Endothelial cell of hepatic sinusoid (primary cell): ENCODE measurements around the gene SLC25A40.
"Not testable (repeated sequence)": the region's sequence is repeated elsewhere in the genome, so short reads cannot be mapped to it uniquely, and the experiment has no call there.

Source experiments
- in situ Hi-C: cut with HindIII; loops from 2 replicates; pipeline ENCODE4 v1.10.0; 2017; ENCODE audit warnings: low sequenced_read_pairs

SLC25A40 gene, protein sequence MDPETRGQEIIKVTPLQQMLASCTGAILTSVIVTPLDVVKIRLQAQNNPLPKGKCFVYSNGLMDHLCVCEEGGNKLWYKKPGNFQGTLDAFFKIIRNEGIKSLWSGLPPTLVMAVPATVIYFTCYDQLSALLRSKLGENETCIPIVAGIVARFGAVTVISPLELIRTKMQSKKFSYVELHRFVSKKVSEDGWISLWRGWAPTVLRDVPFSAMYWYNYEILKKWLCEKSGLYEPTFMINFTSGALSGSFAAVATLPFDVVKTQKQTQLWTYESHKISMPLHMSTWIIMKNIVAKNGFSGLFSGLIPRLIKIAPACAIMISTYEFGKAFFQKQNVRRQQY

DNA sequence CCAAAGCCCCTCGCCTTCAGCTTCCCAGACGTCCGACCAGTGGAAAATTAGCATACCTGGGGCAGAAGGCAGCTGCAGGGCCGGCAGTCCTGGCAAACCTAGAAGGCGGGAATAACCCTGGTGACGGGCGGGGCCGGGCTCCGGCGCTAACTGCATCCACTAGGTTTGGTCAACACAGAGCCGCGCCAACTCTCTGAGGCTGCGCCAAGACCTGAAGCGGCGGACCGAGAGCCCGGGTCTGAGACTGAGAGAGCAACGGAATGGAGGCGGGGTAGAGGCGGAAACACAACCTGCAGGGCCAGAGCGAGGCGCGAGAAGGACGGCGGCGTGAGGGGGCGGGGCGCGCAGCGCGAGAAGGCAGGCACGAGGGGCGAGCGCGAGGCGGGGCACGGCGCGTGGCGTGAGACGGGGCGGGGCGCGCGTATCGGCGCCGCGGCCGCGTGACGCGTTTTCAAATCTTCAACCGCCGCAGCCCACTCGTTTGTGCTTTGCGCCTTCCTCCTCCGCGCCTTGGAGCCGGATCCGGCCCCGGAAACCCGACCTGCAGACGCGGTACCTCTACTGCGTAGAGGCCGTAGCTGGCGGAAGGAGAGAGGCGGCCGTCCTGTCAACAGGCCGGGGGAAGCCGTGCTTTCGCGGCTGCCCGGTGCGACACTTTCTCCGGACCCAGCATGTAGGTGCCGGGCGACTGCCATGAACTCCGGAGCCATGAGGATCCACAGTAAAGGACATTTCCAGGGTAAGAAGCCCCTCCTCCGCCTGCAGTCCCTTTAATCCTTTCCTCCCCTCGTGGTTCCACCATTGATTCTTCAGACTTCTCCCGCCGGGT lies at the start of gene SLC25A40, which contains the start of gene DBF4:
TSS of gene SLC25A40 (minus strand) at position 321 of the 829 bp plus-strand sequence. CDS start 17,633 bp downstream, outside the sequence.
TSS of gene DBF4 (plus strand) at position 454 of the 829 bp plus-strand sequence. CDS start at position 694, 240 bp downstream.
- in situ Hi-C loops: no loop called here

DNA sequence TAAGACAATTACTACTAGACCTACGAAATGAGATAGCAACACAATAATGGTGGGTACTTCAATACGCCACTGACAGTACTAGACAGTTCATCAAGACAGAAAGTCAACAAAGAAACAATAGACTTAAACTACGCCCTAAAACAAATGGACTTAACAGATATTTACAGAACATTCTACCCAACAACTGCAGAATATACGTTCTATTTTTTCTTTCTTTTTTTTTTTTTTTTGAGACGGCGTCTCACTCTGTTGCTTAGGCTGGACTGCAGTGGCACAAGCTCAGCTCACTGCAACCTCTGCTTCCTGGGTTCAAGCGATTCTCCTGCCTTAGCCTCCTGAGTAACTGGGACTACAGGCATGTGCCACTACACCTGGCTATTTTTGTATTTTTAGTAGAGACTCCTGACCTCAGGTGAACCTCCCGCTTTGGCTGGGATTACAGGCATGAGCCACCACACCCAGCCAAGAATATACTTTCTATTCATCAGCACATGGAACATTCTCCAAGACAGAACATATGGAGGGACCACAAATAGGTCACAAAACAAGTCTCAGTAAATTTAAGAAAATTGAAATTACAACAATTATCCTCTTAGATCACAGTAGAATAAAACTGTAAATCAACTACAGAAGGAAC lies 46.7 kb upstream of the SLC25A40 start:
- in situ Hi-C loops: not testable (repeated sequence)

DNA sequence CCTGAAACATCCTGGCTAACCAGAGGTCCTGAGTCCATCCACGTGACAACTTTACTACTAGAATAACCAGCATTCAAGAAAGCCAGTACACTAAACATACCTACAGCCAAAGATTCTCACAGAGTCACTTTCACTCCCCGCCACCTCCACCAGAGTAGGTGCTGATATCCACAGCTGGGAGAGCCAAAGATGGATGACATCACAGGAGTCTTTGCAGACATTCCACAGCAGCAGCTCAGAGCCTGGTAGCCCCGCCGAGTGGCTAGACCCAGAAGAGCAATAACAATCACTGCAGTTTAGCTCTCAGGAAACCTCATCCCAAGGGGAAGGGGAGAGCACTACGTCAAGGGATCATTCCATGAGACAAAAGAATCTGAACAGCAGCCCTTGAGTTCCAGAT lies 44.4 kb upstream of the SLC25A40 start:
- in situ Hi-C loops: no loop called here

DNA sequence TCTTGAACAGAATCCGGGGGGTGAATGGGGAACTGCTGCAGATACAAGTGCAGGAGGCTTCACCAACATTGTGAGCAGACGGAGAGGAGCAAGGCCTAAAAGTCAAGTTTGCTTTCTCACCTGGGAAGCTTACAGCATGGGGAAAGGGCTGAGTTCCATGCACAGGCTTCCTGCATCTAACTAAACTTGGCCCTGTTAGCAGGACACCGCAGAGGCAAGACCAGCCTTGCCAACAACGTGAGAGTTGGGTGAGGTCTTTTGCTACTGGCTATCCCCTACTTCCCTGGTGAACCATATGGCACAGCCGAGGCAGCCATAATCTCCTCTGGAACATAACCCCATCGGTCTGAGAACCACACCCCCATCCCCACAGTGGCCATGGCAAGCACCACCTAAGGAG lies 43.7 kb upstream of the SLC25A40 start:
- in situ Hi-C loops: no loop called here

DNA sequence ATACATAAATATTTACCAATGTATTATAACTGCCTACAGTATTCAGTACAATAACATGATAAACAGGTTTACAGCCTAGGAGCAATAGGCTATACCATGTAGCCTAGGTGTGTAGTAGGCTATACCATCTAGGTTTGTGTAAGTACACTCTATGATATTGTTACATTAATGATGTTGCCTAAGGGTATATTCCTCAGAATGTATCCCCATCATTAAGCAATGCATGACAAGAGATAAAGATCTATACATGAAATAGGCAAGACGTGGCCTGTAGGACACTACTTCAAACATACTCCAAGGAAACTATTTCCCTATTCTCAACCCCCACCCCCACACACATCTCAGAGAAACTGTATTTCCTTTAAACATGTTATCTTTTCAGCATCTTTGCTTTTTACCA lies 42.6 kb upstream of the SLC25A40 start:
- in situ Hi-C loops: no loop called here

DNA sequence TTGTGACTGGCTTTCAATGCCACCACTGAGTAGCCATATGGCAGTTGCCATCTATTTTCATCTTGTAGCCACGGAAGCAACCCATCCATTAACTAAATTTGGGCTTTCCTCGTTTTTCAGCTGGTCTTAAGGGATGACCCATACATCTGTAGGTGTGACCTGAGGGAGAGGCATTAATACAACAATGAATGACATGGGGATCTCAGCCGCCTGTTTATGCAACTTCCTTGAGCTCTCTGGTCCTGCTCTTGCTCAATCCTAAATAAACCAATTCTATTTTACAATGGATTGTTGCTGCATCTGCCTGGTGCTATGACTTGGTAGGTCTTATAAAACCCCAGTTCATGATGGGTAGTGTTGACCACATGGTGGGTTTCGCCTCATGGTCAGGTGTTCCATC lies 36.0 kb upstream of the SLC25A40 start:
- in situ Hi-C loops: no loop called here

DNA sequence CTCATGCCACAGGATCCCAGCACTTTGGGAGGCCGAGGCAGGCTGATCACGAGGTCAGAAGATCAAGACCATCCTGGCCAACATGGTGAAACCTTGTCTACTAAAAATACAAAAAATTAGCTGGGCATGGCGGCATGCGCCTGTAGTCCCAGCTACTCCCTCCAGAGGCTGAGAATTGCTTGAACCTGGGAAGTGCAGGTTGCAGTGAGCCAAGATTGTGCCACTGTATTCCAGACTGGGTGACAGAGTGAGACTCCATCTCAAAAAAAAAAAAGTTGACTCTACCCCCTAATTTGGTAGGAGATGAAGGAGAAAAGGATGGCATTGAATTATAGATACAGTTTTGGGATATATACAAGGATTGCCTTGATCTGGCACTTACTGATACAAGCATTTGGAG lies 32.7 kb upstream of the SLC25A40 start:
- in situ Hi-C loops: not testable (repeated sequence)

DNA sequence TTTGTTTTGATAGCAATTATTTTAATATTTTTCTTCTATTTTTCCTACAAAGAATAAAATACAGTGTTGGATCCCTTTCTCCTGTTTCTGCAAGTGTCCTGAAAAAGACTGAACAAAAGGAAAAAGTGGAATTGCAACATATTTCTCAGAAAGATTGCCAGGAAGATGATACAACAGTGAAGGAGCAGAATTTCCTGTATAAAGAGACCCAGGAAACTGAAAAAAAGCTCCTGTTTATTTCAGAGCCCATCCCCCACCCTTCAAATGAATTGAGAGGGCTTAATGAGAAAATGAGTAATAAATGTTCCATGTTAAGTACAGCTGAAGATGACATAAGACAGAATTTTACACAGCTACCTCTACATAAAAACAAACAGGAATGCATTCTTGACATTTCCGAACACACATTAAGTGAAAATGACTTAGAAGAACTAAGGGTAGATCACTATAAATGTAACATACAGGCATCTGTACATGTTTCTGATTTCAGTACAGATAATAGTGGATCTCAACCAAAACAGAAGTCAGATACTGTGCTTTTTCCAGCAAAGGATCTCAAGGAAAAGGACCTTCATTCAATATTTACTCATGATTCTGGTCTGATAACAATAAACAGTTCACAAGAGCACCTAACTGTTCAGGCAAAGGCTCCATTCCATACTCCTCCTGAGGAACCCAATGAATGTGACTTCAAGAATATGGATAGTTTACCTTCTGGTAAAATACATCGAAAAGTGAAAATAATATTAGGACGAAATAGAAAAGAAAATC lies 31.2 kb upstream of the SLC25A40 start:
- in situ Hi-C loops: not testable (repeated sequence)

DNA sequence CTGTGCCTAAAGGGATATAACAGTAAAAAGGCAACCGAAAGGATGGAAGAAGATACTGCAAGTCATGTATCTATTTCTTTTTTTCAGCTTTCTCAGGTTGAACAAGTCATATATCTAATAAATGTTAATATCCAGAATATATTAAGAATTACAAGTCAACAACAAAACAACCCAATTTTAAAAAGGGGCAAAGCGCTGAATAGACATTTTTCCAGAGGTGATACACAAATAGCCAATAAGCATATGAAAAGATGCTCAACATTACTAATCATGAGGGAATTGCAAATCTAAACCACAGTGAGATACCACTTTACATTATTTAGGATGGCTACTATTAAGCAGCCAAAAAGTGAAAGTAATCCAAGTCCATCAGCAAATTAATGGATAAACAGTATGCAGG lies 23.1 kb upstream of the SLC25A40 start:
- in situ Hi-C loops: no loop called here

DNA sequence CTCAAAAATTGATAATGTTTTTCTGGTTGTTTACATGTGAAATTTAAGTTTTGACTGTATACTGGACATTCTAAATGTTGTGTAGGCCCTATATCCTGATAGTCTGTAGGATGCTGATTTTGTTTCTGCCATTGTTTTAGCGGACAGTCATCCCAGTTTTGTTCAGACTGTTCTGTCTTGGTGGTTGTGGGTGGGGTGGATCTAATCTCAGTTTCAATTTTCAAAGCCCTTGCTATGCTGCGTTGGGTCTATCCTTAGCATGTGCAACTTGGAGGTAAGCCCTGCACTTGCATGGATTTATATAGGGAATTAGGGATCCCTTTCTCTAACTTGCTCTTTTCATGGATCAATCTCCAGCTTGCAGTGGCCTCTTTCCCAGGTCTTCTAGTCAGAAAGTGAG lies 19.2 kb upstream of the SLC25A40 start:
- in situ Hi-C loops: no loop called here

DNA sequence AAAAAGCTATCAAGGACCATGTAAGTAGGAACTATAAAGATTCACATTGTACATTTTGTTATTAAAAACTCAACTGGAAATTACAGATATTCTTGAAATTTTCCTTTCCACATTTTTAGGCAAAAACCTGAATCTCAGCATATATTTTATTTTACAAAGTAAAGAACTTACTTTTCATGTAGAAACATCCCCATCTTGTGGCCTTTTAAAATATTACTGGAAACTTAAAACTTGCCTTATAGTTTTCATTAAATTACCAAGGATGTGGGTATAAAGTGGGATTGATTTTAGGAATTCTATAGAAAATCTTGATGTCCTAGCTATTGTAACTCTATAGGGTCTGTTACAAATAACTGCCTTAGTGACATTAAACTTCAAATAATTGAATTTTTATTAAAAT lies 10.7 kb upstream of the SLC25A40 start:
- in situ Hi-C loops: no loop called here

DNA sequence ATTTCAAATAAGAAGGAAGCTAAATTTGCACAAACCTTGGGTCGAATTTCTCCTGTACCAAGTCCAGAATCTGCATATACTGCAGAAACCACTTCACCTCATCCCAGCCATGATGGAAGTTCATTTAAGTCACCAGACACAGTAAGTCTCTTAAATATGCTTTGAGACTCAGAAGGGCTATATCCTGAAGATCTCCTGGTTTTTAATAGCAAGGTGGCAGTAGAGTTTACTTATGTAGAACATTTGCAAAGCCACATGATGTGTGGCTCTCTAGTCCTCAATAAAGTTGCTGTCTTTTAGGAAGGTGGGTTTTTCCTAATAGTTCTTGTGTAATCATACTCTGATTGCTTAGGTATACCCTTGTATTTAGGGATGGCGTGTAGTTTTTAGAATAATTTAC lies 8.9 kb upstream of the SLC25A40 start:
- in situ Hi-C loops: no loop called here

DNA sequence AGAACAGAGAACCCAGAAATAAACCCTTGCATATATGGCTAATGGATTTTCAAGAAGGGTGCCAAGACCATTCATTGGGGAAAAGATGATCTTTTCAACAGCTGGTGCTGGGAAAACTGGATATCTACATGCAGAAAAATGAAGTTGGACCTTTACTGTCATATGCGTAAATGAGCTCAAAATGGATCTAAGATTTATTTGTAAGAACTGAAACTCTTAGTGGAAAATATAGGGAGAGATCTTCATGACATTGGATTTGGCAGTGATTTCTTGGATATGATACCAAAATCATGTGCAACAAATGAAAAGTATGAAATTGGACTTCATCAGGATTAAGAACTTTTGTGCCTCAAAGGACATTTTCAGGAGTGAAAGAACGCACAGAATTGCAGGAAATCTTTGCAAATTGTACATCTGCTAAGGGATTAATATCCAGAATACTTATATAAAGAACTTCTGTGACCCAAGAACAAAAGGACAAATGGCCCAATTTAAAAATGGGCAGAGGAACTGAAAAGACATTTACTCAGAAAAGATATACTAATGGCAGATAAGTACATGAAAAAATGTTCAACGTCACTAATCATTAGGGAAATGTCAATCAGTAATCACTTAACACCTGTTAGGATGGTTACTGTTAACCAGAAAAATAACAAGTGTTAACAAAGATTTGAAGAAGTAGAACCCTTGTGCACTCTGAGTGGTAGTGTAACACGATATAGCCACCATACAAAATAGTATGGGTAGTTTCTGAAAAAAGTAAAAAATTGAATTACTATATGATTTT lies 6.2 kb upstream of the SLC25A40 start:
- in situ Hi-C loops: no loop called here

DNA sequence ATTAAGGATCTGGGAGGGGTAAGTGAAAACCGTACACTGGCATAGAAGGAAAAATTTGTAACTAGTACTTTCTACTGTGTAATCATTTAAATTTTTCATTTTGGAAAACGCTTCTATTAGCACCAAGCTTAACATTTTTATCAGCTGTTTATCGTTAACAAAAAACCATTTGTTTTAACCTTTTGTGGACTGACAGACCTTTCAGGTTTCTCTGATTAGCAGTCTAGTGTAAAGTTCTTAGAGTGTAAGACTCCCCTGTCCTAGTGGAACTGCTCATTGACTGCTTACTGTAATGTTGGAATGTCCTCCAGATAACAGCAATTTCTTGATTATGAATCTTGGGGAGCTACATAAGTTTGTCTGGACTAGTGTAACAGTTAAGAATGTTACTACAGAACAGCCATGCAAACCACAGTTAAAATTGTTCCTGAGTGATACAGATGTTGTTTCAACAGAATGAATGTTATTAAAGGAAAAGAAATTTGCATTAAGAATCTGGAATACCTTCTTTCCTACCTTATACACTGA lies 2.1 kb upstream of the SLC25A40 start:
- in situ Hi-C loops: no loop called here

DNA sequence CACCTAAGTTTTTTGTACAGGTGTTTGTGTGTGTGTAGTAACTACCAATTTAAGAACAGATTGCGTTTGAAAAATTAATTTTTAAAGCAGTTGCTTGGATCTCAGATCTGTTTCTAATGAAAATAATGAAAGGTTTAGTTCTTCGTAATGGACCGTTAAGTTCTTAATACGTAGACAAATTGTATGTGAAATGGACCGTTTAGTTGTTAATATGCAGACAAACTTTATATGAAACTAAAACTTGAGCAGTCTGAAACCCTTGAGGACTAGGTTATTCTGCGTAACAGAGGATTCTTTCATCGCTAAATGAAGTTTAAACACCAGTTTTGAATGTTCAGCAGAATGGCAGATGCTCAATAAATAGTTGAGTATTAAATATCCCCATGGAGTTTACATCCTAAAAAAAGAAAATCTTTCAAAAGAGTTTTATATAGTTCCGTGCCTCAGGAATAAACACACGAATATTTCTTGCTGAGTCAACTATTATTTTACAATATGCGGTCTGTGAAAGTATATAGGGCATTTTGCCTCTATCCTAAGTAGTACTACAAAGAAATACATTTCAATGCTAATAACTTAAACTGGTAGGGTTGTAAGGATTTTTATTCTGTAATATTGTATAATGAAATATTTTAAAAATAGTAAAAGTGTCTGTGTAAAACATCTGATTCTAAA lies 1.3 kb upstream of the SLC25A40 start:
- in situ Hi-C loops: no loop called here

DNA sequence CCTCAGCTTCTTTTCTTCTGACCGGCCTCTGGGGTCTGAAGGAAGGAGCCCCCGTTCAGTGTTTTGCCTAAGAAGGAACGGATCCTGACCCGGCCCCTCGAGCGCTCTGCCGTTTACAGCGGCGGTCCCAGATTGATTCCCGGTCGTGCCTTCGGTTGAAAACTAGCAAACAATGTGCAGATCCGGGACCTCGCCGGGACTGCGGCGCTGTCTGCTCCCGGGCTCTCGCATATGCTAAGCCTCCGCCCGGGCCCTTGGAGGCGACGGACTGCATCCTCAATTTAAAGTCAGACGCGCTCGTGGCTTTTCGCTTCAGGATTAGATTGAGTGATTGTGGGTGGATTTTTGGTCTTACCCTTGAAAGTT lies 692 bp upstream of the SLC25A40 start:
- in situ Hi-C loops: no loop called here

DNA sequence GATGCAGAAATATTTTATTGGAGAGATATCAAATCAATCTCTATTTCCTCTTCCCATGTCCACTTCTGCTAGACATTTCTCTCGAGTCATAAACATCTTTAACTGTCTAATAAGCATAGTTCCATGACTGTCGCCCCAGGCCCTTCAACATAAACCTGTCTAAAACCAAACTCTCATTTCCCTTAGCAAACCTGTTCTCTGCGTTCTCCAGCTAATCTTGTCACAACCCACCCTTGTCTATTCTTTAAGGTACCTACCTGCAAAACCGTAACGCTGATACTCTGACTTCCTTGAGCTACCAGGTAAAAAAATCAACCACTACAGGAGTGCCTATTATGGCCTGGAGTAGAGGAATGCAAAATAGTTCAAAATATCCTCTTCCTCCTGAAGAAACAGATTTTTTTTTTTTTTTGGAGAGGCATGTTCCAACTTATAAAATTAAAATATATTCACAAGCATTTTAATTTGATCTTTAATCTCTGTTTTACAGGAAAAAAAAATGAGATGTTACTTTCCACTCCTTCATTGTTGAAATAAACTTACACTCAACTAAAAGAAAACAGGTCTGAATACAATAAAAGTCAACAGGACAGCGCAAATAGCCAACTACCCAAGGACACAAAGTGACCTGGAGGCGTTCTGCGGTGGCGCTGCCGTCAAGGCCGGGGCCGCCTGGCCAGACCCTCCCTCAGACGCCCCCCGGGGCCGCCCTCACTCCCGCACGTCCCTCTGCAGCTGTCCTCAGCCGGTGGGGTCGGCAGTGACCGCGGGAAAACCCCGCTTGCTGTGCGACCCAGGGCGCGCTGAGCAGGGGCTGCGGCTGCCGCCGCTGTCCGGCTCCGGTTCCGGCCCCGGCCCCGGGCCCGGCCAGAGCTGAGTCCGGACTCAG lies 765 bp downstream of the SLC25A40 start:
- in situ Hi-C loops: no loop called here

DNA sequence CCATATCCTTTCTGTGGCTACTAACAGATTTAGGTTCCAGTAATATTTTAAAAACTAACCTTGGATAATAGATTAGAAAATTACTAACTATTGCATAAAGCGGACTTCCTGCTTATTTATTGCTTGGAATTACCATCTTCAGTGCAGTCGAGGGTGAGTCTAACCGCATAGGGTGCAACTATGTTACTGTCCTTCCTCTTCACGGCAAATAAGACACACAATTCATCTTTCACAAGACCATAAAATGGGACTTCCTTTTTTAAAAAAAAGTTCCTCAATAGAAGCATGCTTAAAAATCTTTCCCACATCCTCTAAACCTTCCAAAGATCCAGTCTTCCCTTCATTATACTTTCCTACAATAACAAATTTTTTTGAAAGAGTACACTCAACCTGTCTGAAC lies 2.1 kb downstream of the SLC25A40 start:
- in situ Hi-C loops: no loop called here
